ENCODE results near the gene L1TD1.
"Not testable (repeated sequence)": the region's sequence is repeated elsewhere in the genome, so short reads cannot be mapped to it uniquely, and the experiment has no call there.

Gene L1TD1

DNA sequence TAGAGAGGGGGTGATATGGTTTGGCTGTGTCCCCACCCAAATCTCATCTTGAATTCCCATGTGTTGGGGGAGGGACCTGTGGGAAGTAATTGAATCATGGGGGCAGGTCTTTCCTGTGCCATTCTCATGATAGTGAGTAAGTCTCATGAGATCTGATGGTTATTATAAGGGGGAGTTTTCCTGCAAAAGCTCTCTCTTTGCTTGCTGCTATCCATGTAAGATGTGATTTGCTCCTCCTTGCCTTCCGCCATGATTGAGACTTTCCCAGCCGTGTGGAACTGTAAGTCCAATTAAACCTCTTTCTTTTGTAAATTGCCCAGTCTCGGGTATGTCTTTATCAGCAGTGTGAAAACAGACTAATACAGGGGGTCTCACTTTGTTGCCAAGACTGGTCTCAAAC lies 49.7 kb downstream of the L1TD1 start:
- H3K36me3 ChIP-seq (ENCODE audit: control insufficient read depth in 2 of 2, insufficient read depth in 1 of 2, low read length in 2 of 2); H3K4me1 ChIP-seq (ENCODE audit: control insufficient read depth, insufficient read depth, low read length); H3K4me3 ChIP-seq (ENCODE audit: low read depth, low read length); POLR2A ChIA-PET; H3K27ac ChIP-seq (ENCODE audit: extremely low read depth, low read depth, low read length); H3K9me3 ChIP-seq (ENCODE audit: control insufficient read depth, insufficient read depth, low read depth, low read length): not testable (repeated sequence)
- peak; percentile 61 for TF ChIP-seq SETDB1 (IDR thresholded peaks at IDR 0.05; ENCODE audit: insufficient read length, low read length)
- CTCF ChIA-PET, result interaction anchor here (0.5 kb wide), 1 partner anchor 143 kb away, joined by 3 read pairs; no protein-coding TSS in a partner anchor

DNA sequence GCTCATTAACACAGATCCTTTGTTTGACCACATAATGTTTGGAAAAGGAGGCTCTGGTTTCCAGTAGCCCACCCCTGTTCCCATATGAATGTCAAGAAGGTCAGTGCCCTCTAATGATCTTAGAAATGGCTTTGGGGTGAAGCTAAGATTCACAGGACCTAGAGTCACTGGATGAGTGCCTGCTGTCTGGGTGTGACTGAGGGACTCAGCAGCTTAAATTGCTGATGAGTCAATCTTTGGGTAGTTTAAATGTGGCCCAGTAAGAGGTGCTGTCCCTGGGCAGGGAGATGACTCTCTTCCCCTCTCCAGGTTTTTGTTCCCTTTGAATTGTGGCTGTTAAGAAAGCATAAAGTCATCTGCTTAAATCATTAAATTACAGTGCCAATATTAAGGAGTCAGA lies 50.6 kb downstream of the L1TD1 start:
- Histone ChIP-seq H3K27ac (ENCODE audit: extremely low read depth, low read depth, low read length) (no peak overlapping the region), H3K36me3 (ENCODE audit: control insufficient read depth in 2 of 2, insufficient read depth in 1 of 2, low read length in 2 of 2) (no peaks in the 10 kb centered on the region), H3K9me3 (ENCODE audit: control insufficient read depth, insufficient read depth, low read depth, low read length) (no peaks in the 10 kb centered on the region), H3K4me1 (ENCODE audit: control insufficient read depth, insufficient read depth, low read length) (0 out of 2 replicates have a peak, but pooled peaks cover 2% of the 10 kb centered on the region), H3K4me3 (ENCODE audit: low read depth, low read length) (no peak overlapping the region)
- TF ChIP-seq ZNF404 (tag by site-specific recombination; IDR thresholded peaks at IDR 0.05) (no peak), ZNF214 (tag by site-specific recombination; IDR thresholded peaks at IDR 0.05; ENCODE audit: borderline replicate concordance) (no peak), ZNF391 (tag by site-specific recombination; IDR thresholded peaks at IDR 0.05; ENCODE audit: borderline replicate concordance, low read depth) (no peak), ZNF514 (tag by site-specific recombination; IDR thresholded peaks at IDR 0.05) (no peak), ZNF548 (tag by site-specific recombination; IDR thresholded peaks at IDR 0.05) (no peak), ZNF558 (tag by site-specific recombination; IDR thresholded peaks at IDR 0.05) (no peak), ZNF114 (tag by site-specific recombination; IDR thresholded peaks at IDR 0.05) (no peak), ZNF335 (tag by site-specific recombination; conservative IDR thresholded peaks at IDR 0.05) (no peak), ZNF302 (tag by site-specific recombination; IDR thresholded peaks at IDR 0.05; ENCODE audit: low read depth) (no peak), ZFP41 (tag by site-specific recombination; IDR thresholded peaks at IDR 0.05; ENCODE audit: borderline replicate concordance) (no peak), GLIS2 (tag by site-specific recombination; IDR thresholded peaks at IDR 0.05) (no peak), ZFP37 (tag by site-specific recombination; IDR thresholded peaks at IDR 0.05) (no peak), ZNF544 (tag by site-specific recombination; IDR thresholded peaks at IDR 0.05) (no peak), SP2 (tag by site-specific recombination; IDR thresholded peaks at IDR 0.05) (no peak), REPIN1 (tag by site-specific recombination; IDR thresholded peaks at IDR 0.05; ENCODE audit: low read depth) (no peak), ZNF416 (tag by site-specific recombination; IDR thresholded peaks at IDR 0.05) (no peak)
- TF ChIP-seq, protein P1, sequence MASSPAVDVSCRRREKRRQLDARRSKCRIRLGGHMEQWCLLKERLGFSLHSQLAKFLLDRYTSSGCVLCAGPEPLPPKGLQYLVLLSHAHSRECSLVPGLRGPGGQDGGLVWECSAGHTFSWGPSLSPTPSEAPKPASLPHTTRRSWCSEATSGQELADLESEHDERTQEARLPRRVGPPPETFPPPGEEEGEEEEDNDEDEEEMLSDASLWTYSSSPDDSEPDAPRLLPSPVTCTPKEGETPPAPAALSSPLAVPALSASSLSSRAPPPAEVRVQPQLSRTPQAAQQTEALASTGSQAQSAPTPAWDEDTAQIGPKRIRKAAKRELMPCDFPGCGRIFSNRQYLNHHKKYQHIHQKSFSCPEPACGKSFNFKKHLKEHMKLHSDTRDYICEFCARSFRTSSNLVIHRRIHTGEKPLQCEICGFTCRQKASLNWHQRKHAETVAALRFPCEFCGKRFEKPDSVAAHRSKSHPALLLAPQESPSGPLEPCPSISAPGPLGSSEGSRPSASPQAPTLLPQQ (tag by site-specific recombination; IDR thresholded peaks at IDR 0.05), result no peak
- TF ChIP-seq, protein P2, sequence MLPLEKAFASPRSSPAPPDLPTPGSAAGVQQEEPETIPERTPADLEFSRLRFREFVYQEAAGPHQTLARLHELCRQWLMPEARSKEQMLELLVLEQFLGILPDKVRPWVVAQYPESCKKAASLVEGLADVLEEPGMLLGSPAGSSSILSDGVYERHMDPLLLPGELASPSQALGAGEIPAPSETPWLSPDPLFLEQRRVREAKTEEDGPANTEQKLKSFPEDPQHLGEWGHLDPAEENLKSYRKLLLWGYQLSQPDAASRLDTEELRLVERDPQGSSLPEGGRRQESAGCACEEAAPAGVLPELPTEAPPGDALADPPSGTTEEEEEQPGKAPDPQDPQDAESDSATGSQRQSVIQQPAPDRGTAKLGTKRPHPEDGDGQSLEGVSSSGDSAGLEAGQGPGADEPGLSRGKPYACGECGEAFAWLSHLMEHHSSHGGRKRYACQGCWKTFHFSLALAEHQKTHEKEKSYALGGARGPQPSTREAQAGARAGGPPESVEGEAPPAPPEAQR (tag by site-specific recombination; IDR thresholded peaks at IDR 0.05), result no peak
- ChIA-PET POLR2A (no interaction called here), CTCF (interaction anchor here (0.5 to 1.1 kb wide), 3 partner anchors 67 to 142 kb away, joined by 3 to 4 read pairs (median 3); no protein-coding TSS in a partner anchor)

DNA sequence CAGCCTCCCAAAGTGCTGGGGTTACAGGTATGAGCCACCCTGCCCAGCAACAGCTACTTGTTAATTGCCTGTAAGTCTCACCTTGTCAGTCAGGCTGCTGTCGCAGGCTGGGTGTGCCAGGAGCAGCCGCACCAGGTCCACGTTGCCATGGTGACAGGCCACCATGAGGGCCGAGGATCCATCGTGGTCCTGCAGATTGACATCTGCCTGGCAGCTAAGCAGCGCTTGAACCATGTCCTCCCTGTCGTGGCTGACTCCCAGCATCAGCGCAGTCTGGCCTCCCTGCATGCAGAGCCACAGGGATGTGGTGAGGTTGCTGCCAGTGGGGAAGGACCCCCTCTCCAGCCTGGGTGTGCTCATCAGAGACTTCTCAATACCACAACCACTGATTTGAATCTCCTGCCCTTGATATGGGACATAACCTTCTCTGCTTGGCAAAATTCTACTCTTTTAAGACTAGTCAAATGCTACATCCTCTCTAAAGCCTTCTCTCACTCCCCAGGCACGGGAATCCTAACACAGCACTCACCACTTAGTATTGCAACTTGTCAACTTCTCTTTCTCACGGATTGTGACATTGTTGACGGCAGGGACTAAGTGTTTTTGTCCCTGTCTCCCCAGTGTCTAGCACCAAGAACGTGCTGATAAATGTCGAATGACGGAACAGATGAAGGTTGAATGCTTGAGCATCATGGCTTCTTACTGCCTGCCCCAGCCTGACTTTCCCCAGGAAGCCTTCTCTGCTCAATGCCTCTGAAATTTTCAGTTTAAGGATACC lies 52.9 kb downstream of the L1TD1 start:
- Histone ChIP-seq H3K9me3 (ENCODE audit: control insufficient read depth, insufficient read depth, low read depth, low read length) (no peaks in the 10 kb centered on the region), H3K36me3 (ENCODE audit: control insufficient read depth in 2 of 2, insufficient read depth in 1 of 2, low read length in 2 of 2) (no peaks in the 10 kb centered on the region), H3K4me1 (ENCODE audit: control insufficient read depth, insufficient read depth, low read length) (no peaks in the 10 kb centered on the region), H3K4me3 (ENCODE audit: low read depth, low read length) (no peak overlapping the region), H3K27ac (ENCODE audit: extremely low read depth, low read depth, low read length) (no peak overlapping the region)
- POLR2A ChIA-PET, result no interaction called here
- no peak for TF ChIP-seq ZFP3 (tag by site-specific recombination; IDR thresholded peaks at IDR 0.05; ENCODE audit: low read depth)
- 0 out of 2 replicates have a peak, but pooled peaks have one; percentile 24 for TF ChIP-seq ZIC2 (tag by site-specific recombination; IDR thresholded peaks at IDR 0.05)
- TF ChIP-seq ZNF335 (tag by site-specific recombination; conservative IDR thresholded peaks at IDR 0.05), result no peak
- TF ChIP-seq SCRT2 (tag by site-specific recombination; IDR thresholded peaks at IDR 0.05), result peak; percentile 63
- TF ChIP-seq ZBTB17 (tag by site-specific recombination; IDR thresholded peaks at IDR 0.05), result 0 out of 2 replicates have a peak, but pooled peaks have one; percentile 31
- CTCF ChIA-PET, result interaction anchor here (1.2 kb wide), 1 partner anchor 72 kb away, joined by 5 read pairs; no protein-coding TSS in a partner anchor
